ENCODE data around the gene ARHGAP5. TPM values are rescaled to one million over a fixed set of nuclear protein-coding genes. Genes with fewer than 3 reads are reported as not detected.

ARHGAP5 gene
- total RNA-seq, 1 experiment from 2014 or later, result 114 TPM

GRCh38 chr14:32142754-32143437 lies 65.8 kb downstream of the ARHGAP5 start:
- no peaks in the 10 kb centered on the region for H4K20me1 ChIP-seq (ENCODE audit: insufficient read depth, low read depth, low read length)
- H3K9me3 ChIP-seq (ENCODE audit: low read length), result peaks cover 3% of the 10 kb centered on the region; the same call in 1 of the 2 replicates
- H3K4me1 ChIP-seq (ENCODE audit: low read length), result no peaks in the 10 kb centered on the region
- H3K27me3 ChIP-seq (ENCODE audit: low read length), result no peaks in the 10 kb centered on the region
- H3K79me2 ChIP-seq (ENCODE audit: low read length), result peaks cover 68% of the 10 kb centered on the region
- H3K9ac ChIP-seq (ENCODE audit: low read length), result no peak overlapping the region
- H3K4me2 ChIP-seq (ENCODE audit: low read depth, low read length, poor library complexity, severe bottlenecking), result no peak overlapping the region
- H3K27ac ChIP-seq (ENCODE audit: low read length), result no peak overlapping the region
- H2AFZ ChIP-seq (ENCODE audit: low read length), result no peak overlapping the region
- no peaks in the 10 kb centered on the region for H3K9me2 ChIP-seq (replicated peaks; ENCODE audit: insufficient read depth, low read length)
- no peak for DNase-seq
- no peak overlapping the region for H3K4me3 ChIP-seq (ENCODE audit: low read length)
- peaks cover 10% of the 10 kb centered on the region; the same call in 1 of the 2 replicates for H3K36me3 ChIP-seq (ENCODE audit: insufficient read depth, low read length)

GRCh38 chr14:32150392-32150791 lies 73.3 kb downstream of the ARHGAP5 start:
- Histone ChIP-seq H3K4me2 (ENCODE audit: low read depth, low read length, poor library complexity, severe bottlenecking) (no peak overlapping the region), H3K27ac (ENCODE audit: low read length) (no peak overlapping the region), H3K9me2 (replicated peaks; ENCODE audit: insufficient read depth, low read length) (no peaks in the 10 kb centered on the region), H4K20me1 (ENCODE audit: insufficient read depth, low read depth, low read length) (no peaks in the 10 kb centered on the region), H3K4me3 (ENCODE audit: low read length) (no peak overlapping the region), H2AFZ (ENCODE audit: low read length) (no peak overlapping the region), H3K79me2 (ENCODE audit: low read length) (peaks cover 8% of the 10 kb centered on the region), H3K9ac (ENCODE audit: low read length) (no peak overlapping the region), H3K36me3 (ENCODE audit: insufficient read depth, low read length) (peaks cover 22% of the 10 kb centered on the region), H3K27me3 (ENCODE audit: low read length) (no peaks in the 10 kb centered on the region), H3K9me3 (ENCODE audit: low read length) (no peaks in the 10 kb centered on the region), H3K4me1 (ENCODE audit: low read length) (no peaks in the 10 kb centered on the region)
- DNase-seq, result no peak

- H3K4me1 ChIP-seq (ENCODE audit: low read length), result no peaks in the 10 kb centered on the region
- no peaks in the 10 kb centered on the region for H4K20me1 ChIP-seq (ENCODE audit: insufficient read depth, low read depth, low read length)
- no peaks in the 10 kb centered on the region for H3K9me3 ChIP-seq (ENCODE audit: low read length)
- H2AFZ ChIP-seq (ENCODE audit: low read length), result no peak overlapping the region
- no peak for DNase-seq
- no peaks in the 10 kb centered on the region for H3K9me2 ChIP-seq (replicated peaks; ENCODE audit: insufficient read depth, low read length)
- H3K27ac ChIP-seq (ENCODE audit: low read length), result no peak overlapping the region
- H3K79me2 ChIP-seq (ENCODE audit: low read length), result no peaks in the 10 kb centered on the region
- H3K9ac ChIP-seq (ENCODE audit: low read length), result no peak overlapping the region
- H3K4me2 ChIP-seq (ENCODE audit: low read depth, low read length, poor library complexity, severe bottlenecking), result no peak overlapping the region
- H3K4me3 ChIP-seq (ENCODE audit: low read length), result no peak overlapping the region
- no peaks in the 10 kb centered on the region for H3K27me3 ChIP-seq (ENCODE audit: low read length)
- no peaks in the 10 kb centered on the region for H3K36me3 ChIP-seq (ENCODE audit: insufficient read depth, low read length)
These were observed 88.9 kb downstream of the ARHGAP5 start for GRCh38 chr14:32166029-32166428.

GRCh38 chr14:32166924-32167323 lies 89.8 kb downstream of the ARHGAP5 start:
- no peaks in the 10 kb centered on the region for H3K27me3 ChIP-seq (ENCODE audit: low read length)
- H3K4me2 ChIP-seq (ENCODE audit: low read depth, low read length, poor library complexity, severe bottlenecking), result no peak overlapping the region
- no peak overlapping the region for H3K4me3 ChIP-seq (ENCODE audit: low read length)
- no peak overlapping the region for H3K9ac ChIP-seq (ENCODE audit: low read length)
- H3K79me2 ChIP-seq (ENCODE audit: low read length), result no peaks in the 10 kb centered on the region
- no peaks in the 10 kb centered on the region for H3K4me1 ChIP-seq (ENCODE audit: low read length)
- H3K36me3 ChIP-seq (ENCODE audit: insufficient read depth, low read length), result no peaks in the 10 kb centered on the region
- no peak overlapping the region for H2AFZ ChIP-seq (ENCODE audit: low read length)
- H3K27ac ChIP-seq (ENCODE audit: low read length), result no peak overlapping the region
- H4K20me1 ChIP-seq (ENCODE audit: insufficient read depth, low read depth, low read length), result no peaks in the 10 kb centered on the region
- no peaks in the 10 kb centered on the region for H3K9me3 ChIP-seq (ENCODE audit: low read length)
- no peak for DNase-seq
- no peaks in the 10 kb centered on the region for H3K9me2 ChIP-seq (replicated peaks; ENCODE audit: insufficient read depth, low read length)

GRCh38 chr14:32167907-32168306 lies 90.8 kb downstream of the ARHGAP5 start:
- Histone ChIP-seq H3K9me3 (ENCODE audit: low read length) (no peaks in the 10 kb centered on the region), H3K79me2 (ENCODE audit: low read length) (no peaks in the 10 kb centered on the region), H3K9ac (ENCODE audit: low read length) (no peak overlapping the region), H3K4me3 (ENCODE audit: low read length) (no peak overlapping the region), H3K27ac (ENCODE audit: low read length) (no peak overlapping the region), H4K20me1 (ENCODE audit: insufficient read depth, low read depth, low read length) (no peaks in the 10 kb centered on the region), H3K4me1 (ENCODE audit: low read length) (no peaks in the 10 kb centered on the region), H3K36me3 (ENCODE audit: insufficient read depth, low read length) (no peaks in the 10 kb centered on the region), H3K27me3 (ENCODE audit: low read length) (no peaks in the 10 kb centered on the region), H3K9me2 (replicated peaks; ENCODE audit: insufficient read depth, low read length) (no peaks in the 10 kb centered on the region), H3K4me2 (ENCODE audit: low read depth, low read length, poor library complexity, severe bottlenecking) (no peak overlapping the region), H2AFZ (ENCODE audit: low read length) (no peak overlapping the region)
- DNase-seq, result no peak

GRCh38 chr14:32169191-32169590 lies 92.1 kb downstream of the ARHGAP5 start:
- Histone ChIP-seq H3K4me3 (ENCODE audit: low read length) (no peak overlapping the region), H3K4me1 (ENCODE audit: low read length) (no peaks in the 10 kb centered on the region), H3K27me3 (ENCODE audit: low read length) (no peaks in the 10 kb centered on the region), H3K36me3 (ENCODE audit: insufficient read depth, low read length) (no peaks in the 10 kb centered on the region), H3K9me3 (ENCODE audit: low read length) (no peaks in the 10 kb centered on the region), H3K9ac (ENCODE audit: low read length) (no peak overlapping the region), H3K27ac (ENCODE audit: low read length) (no peak overlapping the region), H2AFZ (ENCODE audit: low read length) (no peak overlapping the region), H3K79me2 (ENCODE audit: low read length) (no peaks in the 10 kb centered on the region), H3K9me2 (replicated peaks; ENCODE audit: insufficient read depth, low read length) (no peaks in the 10 kb centered on the region), H4K20me1 (ENCODE audit: insufficient read depth, low read depth, low read length) (no peaks in the 10 kb centered on the region), H3K4me2 (ENCODE audit: low read depth, low read length, poor library complexity, severe bottlenecking) (no peak overlapping the region)
- DNase-seq, result no peak

GRCh38 chr14:32171469-32171868 lies 94.4 kb downstream of the ARHGAP5 start:
- H3K9me2 ChIP-seq (replicated peaks; ENCODE audit: insufficient read depth, low read length), result no peaks in the 10 kb centered on the region
- H3K4me2 ChIP-seq (ENCODE audit: low read depth, low read length, poor library complexity, severe bottlenecking), result no peak overlapping the region
- H3K9ac ChIP-seq (ENCODE audit: low read length), result no peak overlapping the region
- H3K4me3 ChIP-seq (ENCODE audit: low read length), result no peak overlapping the region
- no peaks in the 10 kb centered on the region for H4K20me1 ChIP-seq (ENCODE audit: insufficient read depth, low read depth, low read length)
- H3K36me3 ChIP-seq (ENCODE audit: insufficient read depth, low read length), result no peaks in the 10 kb centered on the region
- no peaks in the 10 kb centered on the region for H3K79me2 ChIP-seq (ENCODE audit: low read length)
- no peak for DNase-seq
- no peaks in the 10 kb centered on the region for H3K9me3 ChIP-seq (ENCODE audit: low read length)
- no peak overlapping the region for H3K27ac ChIP-seq (ENCODE audit: low read length)
- no peaks in the 10 kb centered on the region for H3K27me3 ChIP-seq (ENCODE audit: low read length)
- H3K4me1 ChIP-seq (ENCODE audit: low read length), result no peaks in the 10 kb centered on the region
- H2AFZ ChIP-seq (ENCODE audit: low read length), result no peak overlapping the region

- Histone ChIP-seq H3K4me1 (ENCODE audit: low read length) (peaks cover 3% of the 10 kb centered on the region; the same call in 1 of the 2 replicates), H3K9me3 (ENCODE audit: low read length) (peaks cover 9% of the 10 kb centered on the region; the same call in 1 of the 2 replicates), H3K36me3 (ENCODE audit: insufficient read depth, low read length) (no peaks in the 10 kb centered on the region), H3K4me3 (ENCODE audit: low read length) (no peak overlapping the region), H2AFZ (ENCODE audit: low read length) (no peak overlapping the region), H3K27me3 (ENCODE audit: low read length) (no peaks in the 10 kb centered on the region; the same call in 1 of the 2 replicates), H4K20me1 (ENCODE audit: insufficient read depth, low read depth, low read length) (no peaks in the 10 kb centered on the region), H3K9ac (ENCODE audit: low read length) (no peak overlapping the region), H3K79me2 (ENCODE audit: low read length) (no peaks in the 10 kb centered on the region), H3K9me2 (replicated peaks; ENCODE audit: insufficient read depth, low read length) (no peaks in the 10 kb centered on the region), H3K27ac (ENCODE audit: low read length) (no peak overlapping the region), H3K4me2 (ENCODE audit: low read depth, low read length, poor library complexity, severe bottlenecking) (no peak overlapping the region)
- no peak for DNase-seq
These were observed 106.3 kb downstream of the ARHGAP5 start for GRCh38 chr14:32183151-32184058.
